Stimulated activated CD8-positive, alpha-beta memory T cell treated with anti-CD3 and anti-CD28 coated beads, Interleukin-4, amount 100 ng/mL, for 24 hours (primary cell): ENCODE data around the gene GCK.

Experiments used
- DNase-seq: peaks from one replicate; pipeline ENCODE4 v3.0.0-alpha.2; 2020; ENCODE audit warnings: low read depth

GCK gene

GRCh38 chr7:44116789-44117666, 72.2 kb downstream of the GCK start:
- no peak for DNase-seq

DNA sequence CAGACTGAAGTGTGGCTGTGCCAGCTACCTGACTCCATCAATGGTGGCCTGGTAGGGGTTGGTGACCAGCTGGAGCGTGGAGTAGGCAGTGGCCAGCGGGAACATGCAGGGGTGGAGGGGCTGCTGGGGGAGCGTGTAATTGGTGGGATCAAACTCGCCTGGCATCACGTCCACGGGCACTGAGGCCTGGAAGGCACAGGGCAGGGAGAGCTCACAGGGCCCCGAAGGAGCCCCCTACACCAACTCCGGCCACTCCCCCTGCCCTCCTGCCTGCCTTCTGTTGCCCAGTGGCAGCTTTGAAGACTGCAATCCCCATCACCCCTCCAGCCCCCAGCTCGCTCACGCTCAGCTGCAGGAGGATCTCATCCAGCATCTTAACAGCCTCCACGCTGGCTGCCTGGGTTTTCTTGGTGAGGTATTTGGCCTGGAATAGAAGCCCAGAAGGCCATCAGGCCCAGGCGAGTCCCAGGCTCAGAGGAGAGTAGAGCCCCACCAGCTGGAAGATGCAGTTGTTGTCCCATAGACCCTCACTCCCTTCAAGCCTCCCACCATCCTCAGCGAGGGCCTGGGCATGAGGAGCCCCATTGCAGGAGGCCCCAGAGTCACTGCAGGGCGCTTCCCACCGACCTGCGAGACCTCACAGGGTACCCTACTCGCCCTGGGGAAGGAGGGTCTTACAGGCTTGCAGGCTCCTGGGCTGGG, 73.0 kb downstream of the GCK start:
- no peak for DNase-seq

DNA sequence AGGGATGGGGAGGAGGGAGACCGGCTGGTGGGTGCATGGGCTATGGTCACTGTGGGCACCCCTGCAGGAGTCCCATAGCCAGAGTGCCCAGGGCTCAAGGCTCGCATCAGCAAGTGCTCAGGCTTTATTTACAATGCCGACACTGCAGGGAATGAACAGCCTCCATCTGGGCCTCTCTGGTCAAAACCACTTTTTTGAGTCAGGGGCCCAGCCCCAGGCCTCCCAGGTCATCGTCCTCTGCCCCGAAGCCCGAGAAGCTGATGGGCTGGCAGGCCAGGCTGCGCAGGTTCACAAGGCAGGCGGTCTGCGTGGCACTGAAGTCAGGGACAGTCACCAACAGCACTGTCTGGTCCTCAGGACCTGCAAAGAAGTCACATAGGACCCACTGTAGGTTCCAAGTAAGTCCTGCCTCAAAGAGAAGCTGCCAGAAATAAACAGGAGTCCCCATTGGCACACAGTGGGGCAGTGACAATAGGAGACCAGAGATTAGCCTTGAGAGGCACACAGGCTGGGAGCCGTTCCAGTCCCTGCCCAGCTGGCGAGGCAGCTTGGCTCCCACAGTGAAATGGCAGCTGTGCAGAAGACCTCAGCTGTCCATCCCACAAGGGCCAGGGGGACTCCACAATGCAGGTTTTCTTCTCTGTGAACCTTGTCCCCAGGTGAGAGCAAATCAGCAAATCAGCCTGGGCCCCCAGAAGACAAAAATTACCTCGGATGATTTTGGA, 74.5 kb downstream of the GCK start:
- no peak for DNase-seq

DNA sequence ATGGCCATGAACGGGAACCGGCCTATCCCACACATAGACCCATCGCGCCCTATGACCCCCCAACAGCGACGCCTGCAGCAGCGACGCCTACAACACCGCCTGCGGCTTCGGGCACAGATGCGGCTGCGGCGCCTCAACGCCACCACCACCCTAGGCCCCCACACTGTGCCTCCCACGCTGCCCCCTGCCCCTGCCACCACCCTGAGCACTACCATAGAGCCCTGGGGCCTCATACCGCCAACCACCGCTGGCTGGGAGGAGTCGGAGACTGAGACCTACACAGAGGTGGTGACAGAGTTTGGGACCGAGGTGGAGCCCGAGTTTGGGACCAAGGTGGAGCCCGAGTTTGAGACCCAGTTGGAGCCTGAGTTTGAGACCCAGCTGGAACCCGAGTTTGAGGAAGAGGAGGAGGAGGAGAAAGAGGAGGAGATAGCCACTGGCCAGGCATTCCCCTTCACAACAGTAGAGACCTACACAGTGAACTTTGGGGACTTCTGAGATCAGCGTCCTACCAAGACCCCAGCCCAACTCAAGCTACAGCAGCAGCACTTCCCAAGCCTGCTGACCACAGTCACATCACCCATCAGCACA, 75.4 kb downstream of the GCK start:
- no peak for DNase-seq

DNA sequence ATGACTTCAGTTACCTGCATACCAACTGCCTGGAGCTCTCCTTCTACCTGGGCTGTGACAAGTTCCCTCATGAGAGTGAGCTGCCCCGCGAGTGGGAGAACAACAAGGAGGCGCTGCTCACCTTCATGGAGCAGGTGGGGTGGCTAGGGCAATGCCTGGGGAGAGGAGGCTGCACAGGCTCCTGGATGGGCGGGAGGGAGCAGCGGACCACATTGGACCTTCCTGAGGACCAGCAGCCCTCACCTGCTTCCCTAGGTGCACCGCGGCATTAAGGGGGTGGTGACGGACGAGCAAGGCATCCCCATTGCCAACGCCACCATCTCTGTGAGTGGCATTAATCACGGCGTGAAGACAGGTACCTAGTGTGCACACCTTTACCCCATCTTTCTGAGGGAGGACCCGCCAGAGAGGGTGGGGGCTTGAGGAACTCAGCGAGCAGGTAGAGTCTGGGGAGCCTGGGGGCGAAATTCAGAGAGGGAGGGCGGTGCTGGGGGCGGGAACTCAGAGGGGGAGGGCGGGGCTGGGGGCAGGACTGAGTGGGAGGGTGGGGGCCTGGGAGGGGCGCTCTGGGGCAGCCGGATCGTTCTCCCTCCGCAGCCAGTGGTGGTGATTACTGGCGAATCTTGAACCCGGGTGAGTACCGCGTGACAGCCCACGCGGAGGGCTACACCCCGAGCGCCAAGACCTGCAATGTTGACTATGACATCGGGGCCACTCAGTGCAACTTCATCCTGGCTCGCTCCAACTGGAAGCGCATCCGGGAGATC, 76.1 kb downstream of the GCK start:
- no peak for DNase-seq

GRCh38 chr7:44112231-44112996, 76.8 kb downstream of the GCK start:
- DNase-seq: no peak

- DNase-seq: no peak
Measured at GRCh38 chr7:44111761-44112160, 77.5 kb downstream of the GCK start.

DNA sequence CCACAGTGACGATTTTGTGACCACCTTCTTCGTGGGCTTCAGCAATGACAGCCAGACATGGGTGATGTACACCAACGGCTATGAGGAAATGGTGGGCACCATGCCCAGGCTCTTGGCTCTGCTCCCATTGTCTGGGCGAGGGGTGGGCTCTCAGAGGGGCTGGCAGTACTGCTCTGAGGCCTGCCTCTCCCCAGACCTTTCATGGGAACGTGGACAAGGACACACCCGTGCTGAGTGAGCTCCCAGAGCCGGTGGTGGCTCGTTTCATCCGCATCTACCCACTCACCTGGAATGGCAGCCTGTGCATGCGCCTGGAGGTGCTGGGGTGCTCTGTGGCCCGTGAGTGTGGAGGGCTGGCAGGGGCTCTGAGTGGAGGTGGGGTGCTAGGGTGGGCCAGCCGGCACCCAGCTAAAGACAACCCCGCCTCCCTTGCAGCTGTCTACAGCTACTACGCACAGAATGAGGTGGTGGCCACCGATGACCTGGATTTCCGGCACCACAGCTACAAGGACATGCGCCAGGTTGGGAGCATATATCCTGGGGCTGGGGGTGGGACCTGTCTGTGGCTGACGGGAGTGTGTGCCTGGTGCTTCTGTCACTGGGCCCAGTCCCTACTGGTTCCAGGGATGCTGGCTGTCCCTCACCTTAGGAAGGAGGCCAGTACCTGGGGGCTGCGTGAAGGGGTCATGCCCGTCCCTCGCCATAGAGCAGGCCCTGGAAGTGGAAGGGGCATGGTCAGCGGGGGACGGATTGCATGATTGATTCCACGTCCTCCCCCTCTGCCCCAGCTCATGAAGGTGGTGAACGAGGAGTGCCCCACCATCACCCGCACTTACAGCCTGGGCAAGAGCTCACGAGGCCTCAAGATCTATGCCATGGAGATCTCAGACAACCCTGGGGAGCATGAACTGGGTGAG, 78.3 kb downstream of the GCK start:
- DNase-seq: no peak

GRCh38 chr7:44109991-44110390, 79.2 kb downstream of the GCK start:
- no peak for DNase-seq

DNA sequence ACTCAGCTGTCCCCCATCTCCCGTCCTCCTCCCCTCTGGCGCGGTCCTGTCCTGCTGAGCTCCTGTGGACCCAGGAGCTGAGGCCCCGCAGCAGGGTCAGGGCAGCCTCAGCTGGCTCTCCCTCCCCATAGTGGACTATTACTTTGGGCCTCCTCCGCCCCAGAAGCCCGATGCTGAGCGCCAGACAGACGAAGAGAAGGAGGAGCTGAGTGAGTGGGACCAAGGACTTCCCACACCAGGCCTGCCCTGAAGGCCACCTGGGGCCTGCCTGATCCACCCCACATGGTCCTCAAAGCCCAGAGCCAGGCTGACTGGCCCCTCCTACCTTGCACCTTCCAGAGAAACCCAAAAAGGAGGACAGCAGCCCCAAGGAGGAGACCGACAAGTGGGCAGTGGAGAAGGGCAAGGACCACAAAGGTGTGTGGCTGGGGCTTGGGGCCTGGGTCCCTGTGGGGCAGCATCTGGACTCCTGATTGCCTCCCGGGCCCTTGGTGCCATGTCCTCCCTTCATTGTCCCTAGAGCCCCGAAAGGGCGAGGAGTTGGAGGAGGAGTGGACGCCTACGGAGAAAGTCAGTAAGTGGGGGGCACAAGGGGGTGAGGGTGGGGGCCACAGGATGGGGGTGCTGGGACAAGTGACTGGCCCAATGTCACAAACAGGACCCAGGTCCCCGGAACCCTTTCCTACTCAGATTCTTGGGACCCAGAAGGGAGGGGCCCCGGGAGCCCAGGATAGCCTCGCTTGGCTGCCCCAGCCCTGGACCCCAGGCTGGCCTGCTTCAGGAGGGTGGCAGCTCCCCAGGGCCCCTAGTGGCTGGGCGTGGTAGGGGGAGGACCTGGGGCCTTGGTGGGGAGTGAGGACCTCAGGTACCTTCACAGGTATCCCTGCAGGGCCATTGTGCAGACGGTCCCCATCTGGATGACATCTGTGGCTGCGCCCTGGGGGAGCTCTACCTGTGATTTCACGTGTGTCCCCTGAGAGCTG, 80.2 kb downstream of the GCK start:
- DNase-seq: no peak

GRCh38 chr7:44107961-44108767, 81.1 kb downstream of the GCK start:
- DNase-seq: no peak

DNA sequence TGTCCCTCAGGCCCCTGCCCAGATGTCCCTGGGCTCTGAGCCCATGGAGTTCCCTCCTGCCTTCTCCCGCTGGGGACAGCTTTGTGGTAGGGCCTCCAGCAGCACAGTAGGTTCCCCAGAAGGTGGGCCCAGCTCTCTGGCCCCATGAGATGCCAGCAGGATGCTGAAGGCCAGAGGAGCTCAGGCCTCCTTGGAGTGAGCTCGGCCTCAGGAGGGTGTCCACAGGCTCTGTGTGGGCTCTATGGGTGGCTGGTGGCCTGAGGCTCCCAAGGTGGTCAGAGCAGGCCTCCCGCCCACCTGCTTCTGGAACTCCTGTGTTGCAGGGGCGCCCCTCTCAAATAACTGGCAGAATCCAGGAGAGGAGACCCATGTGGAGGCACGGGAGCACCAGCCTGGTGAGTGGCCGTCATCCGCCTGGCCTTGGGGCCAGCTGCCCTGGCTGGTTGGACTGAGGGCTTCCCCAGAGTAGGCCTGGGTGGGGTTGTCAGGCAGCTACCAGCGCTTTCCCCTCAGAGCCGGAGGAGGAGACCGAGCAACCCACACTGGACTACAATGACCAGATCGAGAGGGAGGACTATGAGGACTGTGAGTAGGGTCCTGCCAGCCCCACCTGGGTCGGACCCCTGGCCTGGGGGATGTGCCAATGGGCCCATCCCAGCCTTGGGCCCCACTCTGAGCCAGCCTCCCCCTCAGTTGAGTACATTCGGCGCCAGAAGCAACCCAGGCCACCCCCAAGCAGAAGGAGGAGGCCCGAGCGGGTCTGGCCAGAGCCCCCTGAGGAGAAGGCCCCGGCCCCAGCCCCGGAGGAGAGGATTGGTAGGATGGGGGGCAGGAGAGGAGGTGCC, 81.9 kb downstream of the GCK start:
- DNase-seq: no peak

GRCh38 chr7:44106311-44107065, 82.8 kb downstream of the GCK start:
- DNase-seq: no peak

GRCh38 chr7:44105832-44106231, 83.4 kb downstream of the GCK start:
- DNase-seq: no peak

DNA sequence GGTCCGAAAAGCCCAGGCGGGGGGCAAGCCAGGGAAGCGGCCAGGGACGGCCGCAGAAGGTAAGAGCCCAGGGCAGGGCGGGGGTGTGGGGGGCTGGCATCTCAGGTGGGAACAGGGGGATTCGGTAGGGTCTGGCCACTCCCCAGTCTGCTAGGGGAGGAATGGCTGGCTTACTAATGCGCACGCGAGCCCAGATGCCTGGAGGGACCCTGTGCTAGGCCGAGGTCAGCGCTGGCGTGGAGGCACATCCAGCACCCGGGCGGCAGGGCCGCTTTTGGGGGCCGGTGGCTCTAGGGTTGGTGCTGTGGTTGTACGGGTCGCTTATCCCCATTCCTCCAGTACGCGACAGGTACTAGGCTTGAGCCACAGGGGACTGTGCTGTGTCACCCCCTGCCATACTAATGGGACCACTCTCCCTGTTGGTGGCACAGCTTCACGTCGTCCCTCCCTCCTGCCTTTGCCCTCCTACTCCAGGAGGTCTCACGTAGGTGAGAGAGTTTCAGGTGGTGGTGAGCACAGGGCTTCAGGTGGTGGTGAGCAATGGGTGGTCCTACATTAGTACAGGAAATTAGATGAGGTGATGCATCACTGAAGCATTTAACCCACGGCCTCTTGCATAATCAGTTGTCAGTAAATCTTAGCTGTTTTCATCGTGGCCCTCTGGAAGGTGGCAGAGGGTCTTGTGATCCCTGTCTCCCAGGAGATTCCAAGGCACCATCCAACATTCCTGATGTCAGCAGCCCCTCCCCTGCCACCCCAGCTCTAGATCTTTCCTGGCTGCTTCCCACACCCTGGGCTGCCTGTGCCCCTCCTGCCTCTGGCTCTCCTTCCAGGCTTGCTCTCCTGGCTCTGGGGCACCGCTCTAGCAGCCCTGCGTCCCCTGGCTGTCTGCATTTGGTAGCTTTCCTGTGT, 84.1 kb downstream of the GCK start:
- DNase-seq: no peak
